GM10847 (cell line): ENCODE measurements around the gene SLC23A2.

Source experiments
- POLR2A ChIP-seq: IDR thresholded peaks from 2 replicates; pipeline ENCODE4 v1.6.1; 2011; ENCODE audit not compliant: insufficient read length; ENCODE audit errors: extremely low read depth

The SLC23A2 gene

DNA sequence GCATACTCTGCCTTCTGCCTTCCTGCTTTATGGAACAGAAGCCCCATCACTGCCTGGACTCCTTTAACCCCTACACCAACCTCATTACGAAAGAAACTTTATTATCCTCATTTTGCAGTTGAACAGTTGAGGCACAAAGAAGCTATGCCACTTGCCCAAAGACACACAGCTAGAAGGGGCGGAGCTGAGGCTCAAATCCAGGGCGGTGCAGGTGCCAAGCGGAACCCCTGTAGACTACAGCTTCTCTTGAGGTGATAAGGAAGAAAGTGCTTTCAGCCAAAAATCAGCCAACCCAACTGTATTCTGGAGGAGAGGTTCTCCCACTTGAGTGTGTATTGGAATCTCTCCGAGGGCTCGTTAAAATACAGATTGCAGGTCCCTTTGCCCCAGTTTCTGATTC is 189.1 kb downstream of the SLC23A2 start:
- TF ChIP-seq POLR2A, result no peak

DNA sequence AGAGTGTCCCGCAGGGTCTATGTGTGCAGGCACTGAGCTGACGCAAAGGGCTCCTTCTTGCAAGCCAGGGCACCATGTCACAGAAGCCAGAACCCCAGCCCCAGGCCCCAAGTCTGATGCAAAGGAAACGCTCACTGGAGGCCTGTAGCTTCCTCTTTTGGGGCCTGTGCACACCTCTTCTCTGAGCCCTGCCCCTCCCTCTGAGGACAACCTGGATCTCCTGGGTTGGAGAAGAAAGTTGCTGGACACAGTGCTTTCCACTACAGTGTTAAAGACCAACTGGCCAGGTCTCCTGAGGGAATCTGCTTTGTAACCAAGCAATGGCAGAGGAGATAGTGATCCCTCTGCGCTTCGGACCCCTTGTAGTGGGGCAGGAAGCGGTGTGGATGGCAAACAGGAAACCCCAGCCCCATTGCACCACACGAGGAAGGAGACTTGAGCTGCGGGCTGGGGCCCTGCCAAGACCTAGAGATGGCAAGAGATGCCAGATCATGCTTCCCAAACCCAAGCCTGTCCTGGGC is 189.6 kb downstream of the SLC23A2 start:
- no peak for TF ChIP-seq POLR2A

DNA sequence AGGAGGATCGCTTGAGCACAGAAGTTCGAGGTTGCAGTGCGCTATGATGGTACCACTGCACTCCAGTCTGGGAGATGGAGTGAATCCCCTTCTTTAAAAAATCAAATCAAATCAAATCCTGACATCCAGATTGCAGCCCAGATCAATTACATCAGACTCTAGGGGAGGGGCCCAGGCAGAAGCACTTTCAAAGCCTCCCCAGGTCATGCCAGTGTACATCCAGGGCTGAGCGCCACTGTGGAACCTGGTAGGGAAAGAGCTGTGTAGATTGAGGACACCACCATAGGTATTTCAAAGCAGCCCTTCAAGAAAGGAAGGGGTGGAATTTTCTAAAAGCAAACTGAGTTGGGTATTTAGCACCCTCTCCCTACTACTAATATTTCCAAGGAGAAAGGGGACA is 190.1 kb downstream of the SLC23A2 start:
- no peak for TF ChIP-seq POLR2A

DNA sequence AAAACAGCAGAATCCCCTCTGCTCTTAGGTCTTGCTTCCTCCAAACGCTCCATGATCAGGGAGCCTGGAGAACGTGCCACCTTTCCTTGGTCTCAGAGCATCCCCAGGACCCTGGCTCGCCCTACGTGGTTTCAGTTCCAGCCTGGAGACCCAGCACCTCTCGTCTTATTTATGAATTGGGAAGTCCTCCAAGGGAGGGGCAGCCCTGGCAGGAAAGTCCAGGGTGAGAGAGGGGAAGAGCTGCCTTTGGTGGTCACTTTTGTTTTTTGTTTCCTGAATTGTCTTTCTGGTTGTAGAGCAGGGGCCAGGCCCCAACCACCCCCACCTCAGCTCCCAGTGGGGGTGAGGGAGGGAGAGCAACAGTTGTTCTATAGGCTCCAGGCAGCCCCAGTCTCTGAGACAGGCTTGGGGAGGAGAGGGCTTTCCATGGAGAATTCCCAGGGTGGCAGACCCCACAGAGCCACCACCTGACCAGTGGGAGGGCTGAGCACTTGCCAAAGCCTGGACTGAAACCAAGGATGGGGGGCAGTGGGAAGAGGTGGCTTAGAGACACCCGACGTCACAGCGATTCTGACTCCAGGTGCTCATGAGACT is 190.8 kb downstream of the SLC23A2 start:
- TF ChIP-seq POLR2A, result no peak

DNA sequence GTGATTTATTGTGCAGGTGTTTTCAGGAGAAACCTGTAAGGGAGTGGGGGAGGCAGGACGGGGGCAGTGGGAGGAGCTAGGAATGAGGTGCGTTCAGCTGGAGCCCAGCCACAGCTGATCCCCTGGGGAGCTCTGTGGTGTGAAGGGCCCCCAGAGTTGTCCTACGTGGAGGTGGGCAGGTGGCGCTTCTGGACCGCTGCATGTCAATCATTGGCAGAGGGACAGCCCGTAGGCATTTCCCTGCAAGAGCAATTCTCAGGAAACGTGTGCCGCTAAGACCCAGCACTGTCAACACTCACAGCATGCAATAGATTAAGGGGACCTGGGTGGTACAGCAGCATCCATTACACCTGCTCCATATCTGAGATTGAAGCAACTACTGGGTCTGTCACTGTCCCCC is 191.6 kb downstream of the SLC23A2 start:
- TF ChIP-seq POLR2A, result no peak

DNA sequence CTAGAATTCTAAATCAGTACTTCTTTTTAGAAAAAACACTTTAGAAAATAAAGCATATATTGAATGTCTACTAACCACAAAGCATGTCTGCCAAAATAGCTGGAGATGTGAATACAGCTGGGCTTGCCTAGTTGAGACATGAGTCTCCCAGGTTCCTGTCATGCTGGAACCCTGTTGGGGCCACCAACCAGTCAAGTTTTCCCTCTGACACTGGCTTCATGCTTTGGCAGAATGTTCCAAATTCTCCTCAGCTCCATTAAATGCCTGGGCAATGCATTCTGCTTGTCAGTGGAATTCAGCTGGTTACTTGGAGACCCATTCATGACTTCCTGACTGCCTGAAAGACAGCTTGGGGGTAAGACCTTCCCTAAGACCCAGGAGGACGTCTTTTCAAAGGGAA is 192.4 kb downstream of the SLC23A2 start:
- no peak for TF ChIP-seq POLR2A

DNA sequence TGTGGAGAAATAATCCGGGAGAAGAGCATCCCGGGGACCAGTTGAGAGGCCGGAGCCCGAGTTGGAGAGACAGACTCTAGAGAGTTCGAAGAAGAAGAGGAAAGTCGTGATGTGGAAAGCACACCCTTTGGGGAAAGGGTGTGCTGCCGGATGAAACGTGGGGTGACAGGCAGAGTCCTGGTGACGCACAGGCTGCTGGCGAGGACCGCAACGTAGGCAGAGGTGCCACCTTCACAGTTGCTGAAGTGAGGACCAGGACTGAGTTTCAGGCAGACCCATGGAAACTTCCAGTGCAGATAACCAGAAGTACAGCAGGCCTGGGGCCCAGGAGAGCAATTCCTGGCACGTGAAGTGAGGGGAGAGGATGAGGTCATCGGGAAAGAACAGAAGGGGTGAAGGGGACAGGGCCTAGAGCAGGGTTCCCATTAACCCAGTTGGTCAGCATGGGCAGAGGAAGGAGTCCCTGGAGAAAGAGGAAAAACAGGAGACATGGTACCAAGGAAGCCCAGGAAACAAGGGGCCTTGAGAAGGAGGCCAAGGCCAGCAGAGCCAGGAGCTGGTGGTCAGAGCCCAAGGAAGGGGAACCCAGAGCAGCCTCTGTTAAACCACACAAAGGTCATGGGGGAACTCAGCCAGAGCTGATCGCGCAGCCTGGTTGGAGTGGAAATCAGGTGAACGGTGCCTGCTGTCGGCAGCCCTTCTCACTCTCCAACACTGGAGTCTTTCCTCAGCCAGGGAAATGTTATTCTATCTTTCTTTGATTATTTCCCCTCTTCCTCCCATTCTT is 195.5 kb downstream of the SLC23A2 start:
- TF ChIP-seq POLR2A, result no peak

DNA sequence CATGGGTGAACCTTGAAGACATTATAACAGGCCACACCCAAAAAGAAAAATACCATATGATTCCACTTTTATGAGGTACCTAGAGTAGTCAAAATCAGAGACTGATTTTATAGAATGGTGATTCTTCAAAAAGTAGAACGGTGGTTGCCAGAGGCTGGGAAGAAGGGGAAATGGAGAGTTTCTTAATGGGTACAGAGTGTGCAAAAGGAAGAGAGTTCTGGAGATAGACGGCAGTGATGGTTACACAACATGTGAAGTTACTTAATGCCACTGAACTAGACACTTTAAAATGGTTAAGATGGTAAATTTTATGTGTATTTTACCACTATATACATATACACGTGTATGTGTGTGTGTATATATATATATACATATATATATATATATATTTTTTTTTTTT is 198.8 kb downstream of the SLC23A2 start:
- TF ChIP-seq POLR2A, result no peak
